ENCODE measurements around the gene ATP6V1G1.

Gene ATP6V1G1

DNA sequence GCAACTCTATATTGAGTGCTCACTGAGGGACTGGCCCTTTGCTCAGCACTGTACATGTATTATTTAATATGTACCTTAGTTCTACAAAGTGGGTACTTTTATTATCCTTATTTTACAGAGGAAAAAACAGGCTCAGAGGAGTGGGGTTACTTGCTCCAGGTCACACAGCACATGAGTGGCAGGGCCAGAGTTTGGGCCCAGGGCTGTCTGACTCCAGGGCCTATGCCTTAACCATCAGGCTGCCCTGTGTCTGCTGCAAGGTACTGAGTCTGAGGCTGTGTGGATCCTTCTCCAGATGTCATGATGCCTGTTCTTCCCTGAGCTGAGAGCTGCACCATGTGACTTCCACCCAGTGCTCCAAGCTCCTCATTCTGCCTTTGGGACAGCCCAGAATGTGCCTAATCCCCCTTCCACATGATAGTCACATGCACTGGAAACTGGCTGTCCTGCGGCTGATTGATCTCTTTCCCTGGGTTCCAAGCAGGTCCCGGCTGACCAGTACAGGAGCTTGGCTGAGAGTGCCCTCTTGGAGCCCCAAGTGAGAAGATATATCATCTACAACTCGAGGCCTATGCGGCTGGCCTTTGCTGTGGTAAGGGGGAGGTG is 38.9 kb downstream of the ATP6V1G1 start:
- Histone ChIP-seq H4K20me1 (ENCODE audit: low read depth, low read length) (no peaks in the 10 kb centered on the region), H3K79me2 (ENCODE audit: insufficient read depth, low read length) (0 out of 2 replicates have a peak, but pooled peaks cover 8% of the 10 kb centered on the region)

DNA sequence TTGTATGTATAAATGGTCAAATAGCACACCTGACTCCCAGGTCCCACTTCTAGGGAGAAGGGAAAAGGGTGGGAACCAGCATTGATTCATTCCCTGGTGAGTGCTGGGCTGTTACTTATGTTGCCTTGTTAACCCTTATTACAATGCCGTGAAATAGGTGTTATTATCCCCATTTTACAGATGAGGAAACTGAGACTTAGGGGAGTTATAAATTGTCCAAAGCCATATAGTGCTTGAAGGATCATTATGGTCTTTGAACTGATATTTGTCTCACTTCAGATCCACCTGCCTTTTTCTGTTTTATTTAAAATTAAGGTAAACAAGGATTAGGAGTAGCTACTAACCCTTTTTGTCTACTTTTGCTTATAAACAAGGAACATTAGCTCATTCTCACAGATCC is 40.0 kb downstream of the ATP6V1G1 start:
- TF ChIP-seq EZH2phosphoT487 (conservative IDR thresholded peaks at IDR 0.05; ENCODE audit: low read length) (no peak), CTCF (IDR thresholded peaks at IDR 0.05; ENCODE audit: insufficient read depth, low read length, poor library complexity, severe bottlenecking) (no peak)
- Histone ChIP-seq H3K27me3 (ENCODE audit: low read length) (no peaks in the 10 kb centered on the region), H3K9me2 (replicated peaks; ENCODE audit: insufficient read depth, low read length) (no peaks in the 10 kb centered on the region), H3K4me2 (ENCODE audit: low read depth, low read length, poor library complexity, severe bottlenecking) (no peak overlapping the region), H4K20me1 (ENCODE audit: low read depth, low read length) (no peaks in the 10 kb centered on the region), H3K79me2 (ENCODE audit: insufficient read depth, low read length) (no peaks in the 10 kb centered on the region), H3K9me3 (ENCODE audit: insufficient read depth, low read length) (no peaks in the 10 kb centered on the region), H2AFZ (ENCODE audit: low read depth, low read length, severe bottlenecking) (no peak overlapping the region), H3K36me3 (ENCODE audit: low read length) (peaks cover 2% of the 10 kb centered on the region; the same call in 1 of the 2 replicates), H3F3A (ENCODE audit: insufficient read depth) (no peaks in the 10 kb centered on the region), H3K27ac (ENCODE audit: low read depth, low read length) (no peak overlapping the region), H3K9ac (ENCODE audit: low read length) (no peak overlapping the region), H3K4me3 (ENCODE audit: insufficient read depth, low read length, poor library complexity, severe bottlenecking) (no peak overlapping the region)

More for the DNA sequence above, 38.9 kb downstream of the ATP6V1G1 start:
- Histone ChIP-seq H3K9ac (ENCODE audit: low read length) (no peak overlapping the region), H2AFZ (ENCODE audit: low read depth, low read length, severe bottlenecking) (no peak overlapping the region), H3K36me3 (ENCODE audit: low read length) (no peaks in the 10 kb centered on the region; the same call in 1 of the 2 replicates), H3F3A (ENCODE audit: insufficient read depth) (no peaks in the 10 kb centered on the region), H3K27ac (ENCODE audit: low read depth, low read length) (no peak overlapping the region), H3K4me3 (ENCODE audit: insufficient read depth, low read length, poor library complexity, severe bottlenecking) (no peak overlapping the region), H3K9me3 (ENCODE audit: insufficient read depth, low read length) (no peaks in the 10 kb centered on the region), H3K9me2 (replicated peaks; ENCODE audit: insufficient read depth, low read length) (no peaks in the 10 kb centered on the region), H3K4me2 (ENCODE audit: low read depth, low read length, poor library complexity, severe bottlenecking) (no peak overlapping the region), H3K27me3 (ENCODE audit: low read length) (no peaks in the 10 kb centered on the region)
- TF ChIP-seq CTCF (IDR thresholded peaks at IDR 0.05; ENCODE audit: insufficient read depth, low read length, poor library complexity, severe bottlenecking) (no peak), EZH2phosphoT487 (conservative IDR thresholded peaks at IDR 0.05; ENCODE audit: low read length) (no peak)

DNA sequence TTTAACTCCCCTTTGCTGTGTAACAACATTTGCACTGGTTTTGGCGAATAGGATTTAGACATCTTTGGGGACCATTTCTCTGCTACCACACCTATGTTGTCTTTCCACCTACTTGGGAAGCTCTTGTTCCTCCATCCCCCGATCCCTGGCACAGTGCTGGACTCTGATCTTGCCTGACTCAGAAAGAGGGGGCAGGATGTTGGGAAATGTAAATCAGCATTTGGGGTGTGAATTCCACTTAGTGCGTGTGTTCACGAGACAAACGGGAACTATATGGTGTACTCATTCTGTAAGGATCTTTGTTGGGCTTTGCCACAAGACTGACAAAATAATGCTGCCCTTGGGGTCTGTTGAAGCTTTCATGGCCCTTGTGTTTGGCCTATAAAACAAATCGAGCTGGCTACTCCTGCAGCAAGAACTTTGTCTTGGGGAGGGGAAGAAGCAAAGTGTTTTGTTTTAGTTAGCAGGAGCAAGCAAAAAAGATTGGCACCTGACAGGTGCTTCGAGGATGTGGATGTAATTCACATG is 42.1 kb downstream of the ATP6V1G1 start:
- H3K79me2 ChIP-seq (ENCODE audit: insufficient read depth, low read length): no peaks in the 10 kb centered on the region
- H2AFZ ChIP-seq (ENCODE audit: low read depth, low read length, severe bottlenecking): no peak overlapping the region
- H3K4me2 ChIP-seq (ENCODE audit: low read depth, low read length, poor library complexity, severe bottlenecking): no peak overlapping the region
- no peak overlapping the region for H3K4me3 ChIP-seq (ENCODE audit: insufficient read depth, low read length, poor library complexity, severe bottlenecking)
- no peaks in the 10 kb centered on the region for H3K27me3 ChIP-seq (ENCODE audit: low read length)
- no peaks in the 10 kb centered on the region for H3F3A ChIP-seq (ENCODE audit: insufficient read depth)
- TF ChIP-seq CTCF (IDR thresholded peaks at IDR 0.05; ENCODE audit: insufficient read depth, low read length, poor library complexity, severe bottlenecking): no peak
- no peak for TF ChIP-seq EZH2phosphoT487 (conservative IDR thresholded peaks at IDR 0.05; ENCODE audit: low read length)
- H3K36me3 ChIP-seq (ENCODE audit: low read length): peaks cover 3% of the 10 kb centered on the region; the same call in 1 of the 2 replicates
- H4K20me1 ChIP-seq (ENCODE audit: low read depth, low read length): no peaks in the 10 kb centered on the region
- no peak overlapping the region for H3K9ac ChIP-seq (ENCODE audit: low read length)
- no peaks in the 10 kb centered on the region for H3K9me2 ChIP-seq (replicated peaks; ENCODE audit: insufficient read depth, low read length)
- no peak overlapping the region for H3K27ac ChIP-seq (ENCODE audit: low read depth, low read length)
- H3K9me3 ChIP-seq (ENCODE audit: insufficient read depth, low read length): no peaks in the 10 kb centered on the region
